DMS114 treated with DMSO at 0.1 percent for 48 hours (cell line): ENCODE data around the gene HS6ST3.

Experiments
- DNase-seq: peaks from one replicate; lab custom pipeline; 2025; ENCODE audit not compliant: unreplicated experiment; lab: John Stamatoyannopoulos, UW

HS6ST3 gene

DNA sequence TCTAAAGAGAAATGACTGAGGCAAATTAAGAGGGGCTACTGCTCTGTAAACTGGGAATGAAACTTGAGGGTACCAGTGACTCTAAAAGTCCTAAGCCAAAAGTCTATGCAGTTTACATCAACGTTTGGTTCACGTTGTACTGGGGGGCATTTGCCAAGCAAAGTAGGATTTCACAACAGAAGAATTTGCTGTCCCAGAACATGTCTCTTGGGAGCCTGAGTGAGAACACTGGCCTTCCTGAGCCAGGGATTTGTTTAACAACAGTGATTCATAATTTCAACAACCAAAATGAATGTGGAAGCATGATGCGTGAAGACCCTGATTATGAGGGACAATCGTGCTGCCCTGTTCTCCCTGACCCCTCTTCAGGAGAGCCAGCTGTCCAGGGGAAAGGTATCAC is 726.4 kb downstream of the HS6ST3 start:
- no peak for DNase-seq

DNA sequence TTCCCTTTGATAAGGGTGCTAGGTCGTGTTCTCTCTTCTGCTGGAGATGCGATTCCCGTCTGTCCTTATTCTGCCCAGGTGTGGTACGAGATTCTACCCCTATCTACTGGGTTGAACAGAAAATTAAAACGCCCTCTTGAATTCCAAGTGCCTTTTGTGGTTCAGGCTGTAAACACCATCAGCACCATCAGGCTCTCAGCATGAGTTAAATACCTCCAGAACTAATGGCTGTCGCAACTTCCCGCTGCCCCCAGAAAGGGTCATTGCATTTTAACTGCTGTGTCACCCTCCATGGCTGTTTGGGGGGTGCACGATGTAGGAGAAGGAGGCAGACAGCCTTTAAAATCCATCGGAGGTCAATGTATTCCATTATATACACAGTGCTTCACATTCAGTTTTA is 727.0 kb downstream of the HS6ST3 start:
- no peak for DNase-seq

DNA sequence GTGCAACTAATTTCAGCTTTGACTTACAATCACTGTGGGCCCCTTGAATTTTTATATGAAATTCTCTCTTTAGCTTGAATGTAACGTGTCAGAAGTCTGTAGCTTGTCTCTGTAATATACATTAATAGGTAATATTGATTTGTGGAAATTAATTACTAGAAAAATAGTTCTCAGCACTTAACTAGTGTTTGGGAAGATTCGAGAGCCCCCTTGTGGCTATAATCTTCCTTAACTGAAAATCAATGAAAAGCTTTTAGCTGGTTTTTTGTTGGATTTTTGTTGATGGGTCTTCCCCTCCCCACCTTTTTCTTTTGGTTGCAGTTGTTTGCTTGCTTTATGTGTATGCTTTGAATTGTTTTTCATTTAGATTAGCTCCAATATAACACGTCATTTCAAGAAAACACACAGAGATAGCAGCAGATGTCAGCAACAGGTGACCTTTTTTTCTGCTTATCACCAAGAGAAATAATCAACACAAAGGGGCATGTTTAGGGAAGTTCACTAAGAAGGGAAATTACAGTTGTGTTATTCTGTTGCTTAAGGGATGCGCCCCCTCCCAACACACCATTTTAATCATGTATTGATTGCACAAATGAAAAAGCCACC is 727.5 kb downstream of the HS6ST3 start:
- DNase-seq: no peak

DNA sequence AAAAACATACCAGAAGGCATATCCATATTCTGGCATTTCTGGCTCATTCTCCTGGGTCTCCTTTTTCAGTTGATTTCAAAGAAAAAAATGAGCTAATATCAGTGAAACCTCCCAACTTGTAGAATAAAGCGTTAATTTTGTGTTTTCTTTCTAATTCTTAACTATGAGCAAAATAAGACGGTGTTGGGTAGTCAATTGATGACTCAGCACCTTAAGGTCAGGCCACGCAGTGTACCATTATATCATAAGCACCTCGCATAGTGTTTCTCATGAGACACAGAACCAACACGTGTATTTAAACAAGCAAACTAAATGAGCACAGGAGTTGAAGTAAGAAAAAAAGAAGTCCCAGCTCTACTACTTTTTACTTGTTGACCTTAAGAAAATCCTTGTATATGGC is 729.5 kb downstream of the HS6ST3 start:
- DNase-seq: no peak

DNA sequence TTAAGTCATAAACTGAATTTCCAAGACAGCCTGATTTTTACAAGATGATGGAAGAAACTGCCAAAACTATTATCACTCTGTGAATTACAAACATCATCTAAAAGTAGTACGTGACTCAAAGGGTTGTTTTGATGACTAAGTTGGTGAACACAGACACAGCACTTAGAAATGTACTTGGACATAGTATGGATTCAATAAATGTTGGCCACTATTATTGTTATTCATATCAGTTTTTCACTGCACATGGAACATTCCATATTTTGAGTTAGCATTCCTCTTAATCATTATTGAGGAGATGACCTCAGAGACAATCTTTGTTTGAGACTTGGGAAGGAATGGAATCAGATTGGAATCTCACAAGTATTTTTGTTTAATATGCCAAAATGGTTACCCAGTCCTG is 731.5 kb downstream of the HS6ST3 start:
- no peak for DNase-seq

DNA sequence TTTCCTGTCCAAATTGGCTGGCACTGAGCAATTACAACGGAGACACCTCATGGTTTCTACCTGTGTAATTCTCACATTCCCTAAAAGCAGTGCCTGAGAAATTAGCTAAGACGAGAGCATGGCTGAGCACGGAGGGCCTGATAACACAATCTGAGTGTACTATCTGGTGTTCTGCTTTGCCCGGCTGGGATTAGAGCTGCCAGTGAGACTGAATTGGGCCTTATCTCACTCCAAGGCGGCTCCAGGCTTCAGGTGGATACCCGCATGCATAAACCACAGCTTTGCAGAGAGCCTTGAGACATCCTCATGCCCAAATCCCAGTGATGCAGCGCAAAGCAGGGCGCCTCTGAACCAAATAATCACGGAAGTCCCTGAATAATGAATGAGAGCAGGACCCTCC is 732.1 kb downstream of the HS6ST3 start:
- no peak for DNase-seq

DNA sequence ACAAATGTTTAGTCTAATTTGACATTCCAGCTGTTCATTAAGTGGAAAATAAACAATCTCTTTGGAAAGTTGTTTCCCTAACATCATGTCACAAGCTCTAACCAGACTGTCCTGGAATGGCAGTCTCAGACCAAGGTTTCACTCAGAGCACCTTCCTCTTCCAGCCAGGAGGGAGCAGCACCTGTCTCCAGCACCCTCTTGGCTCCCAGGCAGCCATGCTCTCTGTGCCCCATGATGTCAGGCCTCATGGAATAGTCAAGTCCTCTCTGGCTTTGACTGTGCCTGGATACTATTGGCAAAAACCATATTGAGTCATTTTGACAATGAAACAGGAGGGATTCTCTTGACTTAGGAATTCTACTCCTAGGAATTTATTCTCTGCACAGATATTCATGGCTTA is 733.0 kb downstream of the HS6ST3 start:
- no peak for DNase-seq

DNA sequence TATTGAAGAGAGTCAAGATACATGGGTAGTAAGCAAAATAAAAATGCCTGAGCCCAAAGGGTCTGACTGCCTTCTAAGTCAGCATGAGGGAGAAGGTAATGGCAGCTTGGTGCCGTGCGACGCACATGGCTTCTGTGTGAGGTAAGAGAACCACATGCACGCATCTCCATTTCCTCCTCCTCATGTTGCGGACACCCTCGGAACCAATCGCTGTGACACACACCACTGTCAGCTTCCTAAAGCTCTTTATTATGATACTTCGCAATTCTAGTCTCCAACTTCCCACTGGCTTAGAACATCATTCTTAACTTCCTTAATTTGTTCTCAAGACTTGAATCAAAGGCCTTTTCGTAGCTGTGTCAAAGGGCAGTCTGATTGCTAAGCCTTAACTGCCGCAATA is 734.2 kb downstream of the HS6ST3 start:
- no peak for DNase-seq

DNA sequence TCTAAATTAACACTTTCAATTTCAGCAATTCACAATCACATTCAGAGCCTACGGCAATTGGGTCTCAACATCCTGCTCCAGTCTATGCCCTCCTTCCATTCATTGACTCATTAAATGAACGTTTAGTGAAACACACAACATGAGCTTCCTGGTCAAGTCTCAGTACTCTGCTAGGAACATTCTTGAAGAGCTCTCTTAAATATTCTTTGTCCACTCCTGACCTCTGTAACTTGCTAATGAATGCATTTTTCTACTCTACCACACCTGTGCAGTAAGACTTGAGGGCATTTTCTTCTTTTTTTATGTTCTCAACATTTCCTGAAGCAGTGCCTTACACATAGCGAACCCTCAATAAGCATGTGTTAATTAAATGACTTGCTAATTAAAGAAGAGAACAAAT is 735.7 kb downstream of the HS6ST3 start:
- no peak for DNase-seq

DNA sequence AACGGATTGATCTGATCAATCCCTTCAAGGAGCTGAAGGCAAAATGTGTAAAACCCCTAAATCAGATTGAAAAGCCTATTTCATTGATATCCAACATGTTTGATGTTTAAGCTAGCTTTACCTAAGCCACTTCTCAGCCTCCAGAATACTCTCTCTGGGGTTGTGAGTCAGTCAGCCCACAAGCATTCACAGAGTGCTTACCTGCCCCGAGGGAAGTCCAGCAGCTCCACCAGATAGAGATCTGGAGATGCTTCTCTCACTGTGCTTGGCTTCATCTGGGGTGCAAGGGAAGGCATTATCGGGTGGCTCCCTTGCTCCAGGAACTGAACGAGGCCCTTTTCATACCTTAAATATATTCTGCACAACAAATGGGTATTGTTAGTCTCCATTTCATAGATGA is 744.7 kb downstream of the HS6ST3 start:
- no peak for DNase-seq

DNA sequence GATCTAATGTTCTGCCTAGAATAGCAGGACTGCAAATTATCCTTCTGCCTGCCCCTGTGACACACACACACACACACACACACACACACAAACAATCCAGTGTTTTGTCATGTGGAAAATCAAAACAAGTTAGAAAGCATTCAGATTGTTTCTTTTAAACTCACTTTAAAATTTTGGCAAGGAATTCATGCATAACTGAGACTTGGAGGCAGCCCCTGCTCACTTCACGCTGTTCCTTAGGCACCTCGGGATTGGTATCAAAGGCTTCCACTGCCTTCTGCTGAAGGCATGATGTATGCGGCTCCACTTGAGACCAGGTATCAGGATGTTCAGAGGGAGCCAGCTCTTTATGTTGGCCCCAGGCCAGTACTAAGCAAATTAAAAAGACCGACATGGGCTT is 745.6 kb downstream of the HS6ST3 start:
- DNase-seq: no peak

DNA sequence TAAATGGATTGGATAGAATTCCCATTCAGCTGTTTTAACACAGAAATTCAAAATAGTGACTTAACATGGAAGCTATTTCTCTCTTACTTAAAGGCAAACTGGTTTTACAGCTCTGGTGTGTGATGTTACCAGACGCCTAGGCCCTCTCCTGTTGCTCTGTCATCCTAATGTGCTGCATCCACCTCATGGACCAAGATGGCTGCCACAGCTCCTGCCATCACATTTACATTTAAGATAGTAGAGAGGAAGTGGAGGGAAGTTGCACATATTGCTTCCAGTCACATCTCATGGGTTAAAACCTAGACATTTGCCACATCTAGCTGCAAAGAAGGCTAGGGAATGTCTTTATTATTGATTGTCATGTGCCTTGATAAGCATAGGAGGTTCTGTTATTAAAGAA is 746.8 kb downstream of the HS6ST3 start:
- no peak for DNase-seq

DNA sequence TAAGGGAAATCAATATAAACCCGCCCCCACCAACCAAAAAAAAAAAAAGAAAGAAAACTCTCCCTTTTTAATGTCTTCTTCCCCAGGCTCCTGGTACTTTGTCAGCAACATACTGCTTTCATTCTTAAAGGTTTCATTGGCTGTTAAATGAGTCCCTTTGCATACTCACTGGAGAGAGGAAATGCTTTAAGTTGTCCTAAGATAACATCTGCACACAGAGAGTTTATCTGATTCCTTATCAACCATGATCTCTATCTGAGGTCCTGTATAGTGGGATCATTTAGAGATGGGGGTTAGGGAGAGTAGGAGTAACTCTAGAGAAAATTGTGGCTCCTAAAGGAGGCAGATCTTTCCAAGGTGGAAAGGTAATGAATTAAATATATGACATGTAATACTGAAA is 747.9 kb downstream of the HS6ST3 start:
- no peak for DNase-seq

DNA sequence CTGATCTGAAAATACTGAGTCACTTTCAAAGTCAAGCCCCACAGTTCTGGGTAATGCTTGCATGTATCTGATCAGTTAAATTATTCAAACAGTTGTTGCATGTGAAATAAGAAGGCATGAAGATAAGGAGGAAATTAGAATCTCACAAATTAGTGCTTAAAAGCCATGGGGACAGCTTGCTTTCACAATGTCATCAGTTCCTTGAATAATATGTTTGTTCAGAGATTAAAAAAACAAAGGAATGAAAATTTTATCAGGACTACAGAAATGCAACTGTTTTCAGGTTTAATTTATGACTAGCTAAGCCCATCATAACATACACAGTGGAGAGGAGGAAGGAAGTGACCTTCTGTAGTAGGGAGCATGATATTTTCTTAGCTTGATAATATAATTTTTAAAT is 754.3 kb downstream of the HS6ST3 start:
- no peak for DNase-seq

DNA sequence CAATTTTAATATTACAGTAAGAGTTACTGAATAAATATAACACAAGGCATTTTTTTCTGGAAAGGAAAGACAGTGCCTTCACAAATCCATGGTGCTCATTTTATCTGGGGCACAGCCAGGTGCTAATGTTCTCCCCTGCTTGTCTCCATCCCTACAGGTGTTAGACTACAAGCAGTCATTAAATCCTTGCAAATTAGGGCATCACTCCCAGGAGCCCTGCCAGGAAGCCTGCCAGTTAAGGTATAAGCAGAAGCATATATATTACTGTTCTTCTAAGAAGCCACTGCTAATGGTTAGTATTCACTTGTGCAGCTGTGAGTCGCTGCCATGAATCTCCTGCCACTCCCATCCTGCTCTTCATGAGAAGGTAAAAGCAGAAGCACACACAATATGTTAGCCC is 754.7 kb downstream of the HS6ST3 start:
- no peak for DNase-seq

DNA sequence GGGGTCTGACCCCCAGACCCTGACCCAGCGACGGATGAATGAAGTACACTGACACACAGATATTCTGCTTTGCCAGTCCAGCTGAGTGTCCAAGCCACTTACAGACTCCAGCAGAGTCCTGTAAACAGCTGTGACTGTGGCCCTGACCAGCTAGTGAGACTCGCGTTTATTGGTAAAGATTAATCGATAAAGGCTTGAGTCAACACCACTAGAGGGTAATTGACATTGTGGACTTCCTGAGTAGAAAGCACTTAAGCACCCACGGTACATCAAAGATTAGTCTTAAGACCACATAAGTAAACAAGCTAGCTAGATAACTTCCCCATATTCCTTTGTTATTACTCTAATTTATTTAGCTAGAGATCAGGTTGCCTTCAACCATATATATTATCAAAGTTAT is 758.4 kb downstream of the HS6ST3 start:
- no peak for DNase-seq

DNA sequence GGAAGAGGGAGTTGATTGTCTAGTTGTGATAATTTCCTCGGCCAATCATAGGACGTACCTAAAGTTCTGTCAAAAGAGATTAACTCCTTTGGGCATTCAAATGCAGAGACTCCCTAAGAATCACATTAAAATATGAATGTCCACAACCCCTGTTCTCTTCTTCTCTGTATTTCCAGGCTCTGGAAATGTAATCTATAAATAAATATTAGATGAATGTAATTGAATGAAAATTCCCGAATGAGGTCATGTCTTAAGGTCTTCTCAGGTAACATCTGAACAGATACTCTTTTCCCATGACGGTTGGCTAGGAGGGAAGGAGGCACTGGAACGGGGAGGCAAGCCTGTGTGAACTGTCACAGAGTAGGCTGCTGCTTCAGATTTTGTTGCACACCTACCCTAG is 759.2 kb downstream of the HS6ST3 start:
- DNase-seq: no peak

DNA sequence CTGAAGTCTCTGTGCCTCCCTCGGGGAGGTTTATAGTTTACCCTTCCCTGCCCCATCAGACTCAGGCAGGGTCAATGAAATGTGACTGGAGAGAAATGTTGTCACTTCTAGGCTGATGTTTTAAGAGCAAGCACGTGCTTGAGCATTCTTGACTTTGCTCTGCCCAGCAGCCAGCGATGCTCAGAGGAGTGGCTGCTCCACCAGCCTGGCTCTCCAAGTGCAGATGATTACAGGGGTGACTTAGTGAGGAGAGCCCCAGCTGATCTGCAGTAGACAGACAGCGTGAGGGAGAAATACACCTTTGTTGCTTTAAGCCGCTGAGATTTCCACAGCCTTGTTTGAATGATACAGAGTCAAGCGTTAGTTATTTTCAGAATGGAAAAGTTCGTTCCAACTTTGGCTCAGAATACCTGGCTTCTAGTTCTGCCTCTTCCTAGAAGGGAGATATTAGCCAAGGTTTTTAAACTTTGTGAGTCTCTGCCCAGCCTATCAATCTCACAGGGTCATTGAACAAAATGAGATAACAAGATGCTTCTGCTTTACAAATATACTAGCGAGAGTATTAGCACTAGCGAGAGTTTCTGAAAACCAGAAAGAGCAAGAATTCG is 760.7 kb downstream of the HS6ST3 start:
- no peak for DNase-seq

DNA sequence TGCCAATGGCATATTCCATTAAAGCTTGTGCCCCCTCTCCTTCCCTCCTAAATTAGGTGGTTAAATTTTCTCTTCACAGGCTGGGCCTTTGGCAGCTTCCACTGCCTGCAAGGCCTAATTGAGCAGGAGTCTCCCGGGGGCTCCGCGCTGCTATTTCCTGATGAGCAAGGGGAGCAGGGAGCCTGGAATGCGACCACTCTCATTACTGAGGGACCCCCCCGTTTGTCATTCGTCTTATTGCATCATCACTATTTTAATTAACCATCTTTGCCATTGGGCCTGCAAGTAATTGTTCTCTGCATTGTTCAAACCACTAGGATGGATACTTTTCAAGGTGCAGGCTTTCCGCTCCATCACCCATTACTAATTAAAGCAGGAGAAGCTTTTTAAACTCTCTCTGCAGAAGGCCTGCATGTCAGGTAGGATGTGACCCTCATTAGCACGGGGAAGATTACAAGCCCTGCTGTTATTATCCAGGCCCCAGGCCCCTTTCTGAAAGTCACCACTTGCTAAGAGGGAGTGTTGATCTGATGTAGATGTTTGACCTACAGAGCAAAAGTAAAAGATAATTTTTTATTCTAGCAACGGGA is 762.0 kb downstream of the HS6ST3 start:
- no peak for DNase-seq

DNA sequence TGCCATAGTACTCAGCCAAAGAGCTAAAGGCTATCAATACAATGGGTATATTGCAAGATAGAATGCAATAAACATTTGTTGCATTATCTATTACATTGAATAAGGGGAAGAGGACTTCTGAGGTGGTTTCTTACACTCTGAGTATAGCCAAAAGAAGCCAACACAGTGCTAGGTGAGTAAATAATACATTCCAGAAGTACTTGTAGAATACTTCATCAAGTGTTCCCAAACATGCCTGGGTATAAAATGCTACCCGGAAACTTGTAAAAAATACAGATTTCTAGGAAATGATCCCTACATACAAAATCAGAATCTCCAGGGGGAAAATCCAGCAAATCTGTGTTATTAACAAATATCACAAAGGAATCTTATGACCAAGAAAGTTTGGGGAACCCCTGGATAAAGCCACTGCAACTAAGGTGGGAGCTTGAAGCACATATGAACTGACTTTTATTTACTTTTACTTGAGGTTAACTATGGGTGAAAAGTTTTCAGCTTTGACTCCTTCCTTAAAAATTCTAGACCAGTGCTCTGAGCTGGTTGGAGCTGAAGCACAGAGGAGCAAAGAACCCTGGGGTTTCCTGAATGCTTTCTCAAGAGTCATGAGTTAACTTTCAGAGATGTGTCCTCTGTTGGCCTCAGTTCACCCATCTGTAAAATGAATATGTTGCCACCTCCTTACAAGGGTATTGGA is 768.4 kb downstream of the HS6ST3 start:
- DNase-seq: no peak

DNA sequence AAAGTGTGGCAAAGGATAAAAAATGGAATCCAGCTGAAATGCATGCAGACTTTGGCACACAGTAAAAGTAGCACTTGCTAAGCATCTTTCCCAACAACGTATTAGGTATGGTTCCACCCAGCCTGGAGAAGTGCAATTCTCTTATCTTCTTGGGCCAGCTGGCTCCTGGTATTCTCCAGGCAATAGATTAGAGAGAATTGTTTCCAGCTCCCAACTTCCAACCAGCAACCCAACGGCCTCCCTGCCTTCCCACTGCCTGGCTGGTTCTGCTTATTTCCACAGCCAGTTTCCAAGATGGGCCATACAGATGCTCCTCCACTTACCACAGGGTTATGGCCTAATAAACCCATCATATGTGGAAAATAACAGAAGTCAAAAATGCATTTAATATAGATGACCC is 771.0 kb downstream of the HS6ST3 start:
- DNase-seq: no peak

DNA sequence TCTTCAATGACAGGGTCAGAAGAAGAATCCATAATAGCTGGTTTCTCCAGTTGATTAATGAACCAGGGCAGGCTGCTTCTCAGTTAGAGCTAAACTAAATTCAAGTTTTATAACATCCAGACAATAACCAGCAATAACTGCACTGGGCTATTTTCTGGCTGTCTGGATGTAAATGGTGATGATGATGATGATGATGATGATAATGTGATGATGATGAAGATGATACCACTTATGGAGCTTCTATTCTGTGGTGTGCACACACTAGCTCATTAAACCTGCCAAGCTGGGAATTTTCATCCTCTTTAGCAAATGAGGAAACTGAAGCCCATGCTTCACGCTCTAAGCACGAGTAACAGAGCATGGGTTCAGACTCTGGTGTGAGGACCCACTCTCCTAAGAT is 772.2 kb downstream of the HS6ST3 start:
- DNase-seq: no peak
